HCT116 (cell line): Measurements from ENCODE around the gene CFAP298. TPM values are rescaled to one million over a fixed set of nuclear protein-coding genes. Genes with fewer than 3 reads are reported as not detected.
A peak's percentile ranks its signal among the peaks of the same experiment; 100 is the strongest.

ENCODE experiments used
- ATAC-seq: fragments of 200-7000 bp; cut with Tn5 transposase; 2 replicates; pipeline ENCODE4 v1.9.1; 2020; ENCODE audit warnings: mild to moderate bottlenecking, moderate library complexity
- BruUV-seq: library from RNA; stranded (reverse); fragments of 400-500 nt; replicated peaks from 2 replicates; lab custom pipeline; 2021; lab: Mats Ljungman, UMichigan
- CTCF ChIA-PET: fragments of 300-600 bp; sonication (Branson Sonifier 250); formaldehyde crosslinking; loops from one replicate; lab custom pipeline; 2021; ENCODE audit warnings: antibody characterized with exemption; lab: Charles Lee
- POLR2A ChIA-PET: fragments of 300-600, 350-600 bp; sonication (Branson Sonifier 250); formaldehyde crosslinking; loops from one replicate; lab custom pipeline; 2021; ENCODE audit warnings: antibody characterized with exemption; lab: Charles Lee
- RAD21 ChIA-PET, 2 experiments: fragments of 300-600 bp; sonication (Branson Sonifier 250); formaldehyde crosslinking; loops; one replicate each; lab custom pipeline; 2023; ENCODE audit warnings: low total read pairs in 2 of 2; ENCODE audit not compliant: uncharacterized antibody in 2 of 2, unreplicated experiment in 2 of 2, low non-redundant PET in 1 of 2; lab: Charles Lee
- DNase-seq: peaks from one replicate; pipeline ENCODE4 v3.0.0-alpha.2; 2010; ENCODE audit warnings: low read depth, low spot score
- H2AFZ ChIP-seq: fragments of 200-600 bp; shearing (Covaris generic), sonication (generic); 2 replicates; pipeline ENCODE4 v1.6.1; 2017; ENCODE audit warnings: low read depth, mixed run types, mixed read lengths, antibody characterized with exemption, low read length; ENCODE audit not compliant: poor library complexity, severe bottlenecking
- H3K27ac ChIP-seq: 2 replicates; pipeline ENCODE4 v1.5.1; 2012; ENCODE audit warnings: low read depth, low read length
- H3K27me3 ChIP-seq: fragments of 200-600 bp; sonication (generic); 2 replicates; pipeline ENCODE4 v1.6.1; 2016; ENCODE audit warnings: mixed run types, low read length, mixed read lengths; ENCODE audit not compliant: insufficient read depth
- H3K36me3 ChIP-seq, 2 experiments: fragments of 200-500 bp in 1 of 2; fragments of 200-600 bp in 1 of 2; sonication (Bioruptor generic) in 1 of 2; sonication (generic) in 1 of 2; 2 replicates each; pipeline versions ENCODE4 v1.5.1 to v1.6.1; 2014 to 2016; ENCODE audit warnings: low read length in 2 of 2, inconsistent platforms in 1 of 2, mixed read lengths in 1 of 2, mixed run types in 1 of 2; ENCODE audit not compliant: insufficient read depth in 2 of 2, control insufficient read depth in 1 of 2
- H3K4me1 ChIP-seq, 2 experiments: fragments of 200-600 bp in 1 of 2; sonication (generic) in 1 of 2; 2 replicates each; pipeline versions ENCODE4 v1.5.1 to v1.6.1; 2012 to 2017; ENCODE audit warnings: low read length in 2 of 2, inconsistent platforms in 1 of 2, mild to moderate bottlenecking in 1 of 2, mixed read lengths in 1 of 2, mixed run types in 1 of 2, moderate library complexity in 1 of 2; ENCODE audit not compliant: insufficient read depth in 2 of 2, control insufficient read depth in 1 of 2
- H3K4me2 ChIP-seq: fragments of 200-600 bp; sonication (generic); 2 replicates; pipeline ENCODE4 v1.6.1; 2017; ENCODE audit warnings: mixed run types, low read length, mixed read lengths
- H3K4me3 ChIP-seq, 2 experiments: fragments of 200-600 bp in 1 of 2; sonication (generic) in 1 of 2; replicated peaks in 1 of 2; 2 replicates each; pipeline ENCODE4 v1.5.1; 2011 to 2016; ENCODE audit warnings: low read length in 2 of 2, control low read depth in 1 of 2, low read depth in 1 of 2, mild to moderate bottlenecking in 1 of 2, mixed read lengths in 1 of 2, mixed run types in 1 of 2
- H3K79me2 ChIP-seq: fragments of 200-600 bp; sonication (generic); 2 replicates; pipeline ENCODE4 v1.6.1; 2017; ENCODE audit warnings: mild to moderate bottlenecking, mixed run types, low read length, moderate library complexity, mixed read lengths; ENCODE audit not compliant: insufficient read depth
- H3K9ac ChIP-seq: fragments of 200-600 bp; sonication (generic); 2 replicates; pipeline ENCODE4 v1.6.1; 2016; ENCODE audit warnings: low read length, mixed read lengths
- H3K9me2 ChIP-seq: fragments of 200-600 bp; sonication (generic), shearing (Covaris generic); 2 replicates; pipeline ENCODE4 v1.6.1; 2017; ENCODE audit warnings: mixed run types, mild to moderate bottlenecking, moderate library complexity; ENCODE audit not compliant: insufficient read depth
- H3K9me3 ChIP-seq, 2 experiments: fragments of 200-500 bp in 1 of 2; fragments of 200-600 bp in 1 of 2; sonication (Bioruptor generic) in 1 of 2; sonication (generic) in 1 of 2; 2 replicates each; pipeline ENCODE4 v1.6.1; 2014 to 2017; ENCODE audit warnings: low read length in 2 of 2, mixed read lengths in 2 of 2, inconsistent platforms in 1 of 2, low read depth in 1 of 2, mild to moderate bottlenecking in 1 of 2, mixed run types in 1 of 2, moderate library complexity in 1 of 2; ENCODE audit not compliant: control insufficient read depth in 1 of 2, insufficient read depth in 1 of 2
- H4K20me1 ChIP-seq: fragments of 200-600 bp; sonication (generic), shearing (Covaris generic); 2 replicates; pipeline ENCODE4 v1.6.1; 2017; ENCODE audit warnings: mixed run types, mild to moderate bottlenecking, moderate library complexity; ENCODE audit not compliant: insufficient read depth
- CBX3 ChIP-seq: IDR thresholded peaks from 2 replicates; pipeline ENCODE4 v1.6.1; 2012; ENCODE audit warnings: low read depth
- EZH2phosphoT487 ChIP-seq: fragments of 200-600 bp; IDR thresholded peaks from 2 replicates; pipeline ENCODE4 v1.6.1; 2018; ENCODE audit warnings: antibody characterized with exemption, borderline replicate concordance
- POLR2AphosphoS5 ChIP-seq: IDR thresholded peaks from 2 replicates; pipeline ENCODE4 v1.6.1; 2011; ENCODE audit warnings: mild to moderate bottlenecking, low read depth, low read length, moderate library complexity
- SIN3A ChIP-seq: IDR thresholded peaks from 2 replicates; pipeline ENCODE4 v1.6.1; 2012; ENCODE audit warnings: low read depth
- TCF7L2 ChIP-seq: IDR thresholded peaks from 2 replicates; pipeline ENCODE4 v1.7.0; 2011; ENCODE audit warnings: borderline replicate concordance, inconsistent platforms; ENCODE audit not compliant: insufficient read depth, insufficient read length; ENCODE audit errors: extremely low read depth
- YY1 ChIP-seq: IDR thresholded peaks from 2 replicates; pipeline ENCODE4 v1.6.1; 2011; ENCODE audit warnings: low read length, low read depth, moderate library complexity, mild to moderate bottlenecking; ENCODE audit not compliant: insufficient replicate concordance; ENCODE audit errors: extremely low read depth
- ZNF274 ChIP-seq: fragments of 200-500 bp; sonication (Bioruptor generic); IDR thresholded peaks from 2 replicates; pipeline ENCODE4 v1.6.1; 2014; ENCODE audit warnings: mild to moderate bottlenecking, low read depth, low read length, inconsistent platforms
- intact Hi-C: fragments of 100-400 bp; cut with micrococcal nuclease; formaldehyde crosslinking; loops from 2 replicates; pipeline ENCODE4 v1.10.0; 2022
- total RNA-seq: library from RNA; stranded (reverse); gene quantifications from one replicate; pipeline ENCODE4 v1.2.1, GENCODE V29; 2021; ENCODE audit not compliant: unreplicated experiment

Gene CFAP298
- total RNA-seq, 1 experiment from 2014 or later: 58.2 TPM

GRCh38 chr21:32602099-32602498 lies 10.1 kb downstream of the CFAP298 start:
- intact Hi-C loops: loop anchor here (5.0 kb wide), 1 partner anchor 735 kb away; no protein-coding TSS in a partner anchor

GRCh38 chr21:32599526-32599925 lies 12.7 kb downstream of the CFAP298 start:
- RAD21 ChIA-PET: no interaction called here
- intact Hi-C loops: no loop called here
- TF ChIP-seq TCF7L2: peak; percentile 37
- TF ChIP-seq EZH2phosphoT487: no peak
- no peak for TF ChIP-seq ZNF274
- Histone ChIP-seq H3K4me3 (no peak overlapping the region), H3K4me2 (no peak overlapping the region), H4K20me1 (no peaks in the 10 kb centered on the region), H3K27me3 (no peaks in the 10 kb centered on the region), H3K9me3 (no peaks in the 10 kb centered on the region), H3K79me2 (no peaks in the 10 kb centered on the region), H3K27ac (no peak overlapping the region), H3K9me2 (no peaks in the 10 kb centered on the region), H3K4me1 (peaks cover 3 to 14% of the 10 kb centered on the region in 2 experiments; a peak in 3 of 4 replicates), H3K9ac (no peak overlapping the region), H3K36me3 (peaks cover 31 to 35% of the 10 kb centered on the region in 2 experiments; a peak in 3 of 4 replicates), H2AFZ (no peak overlapping the region)
- BruUV-seq: no TSS peak
- CTCF ChIA-PET: interaction anchor here (1.1 to 6.5 kb wide), 2 partner anchors 13 to 197 kb away, joined by 4 to 68 read pairs; partner anchors contain the start of gene CFAP298
- DNase-seq (no peak), ATAC-seq (no peak)
- POLR2A ChIA-PET: no interaction called here

More at GRCh38 chr21:32602099-32602498, 10.1 kb downstream of the CFAP298 start:
- DNase-seq: no peak
- peaks cover 35 to 45% of the 10 kb centered on the region in 2 experiments; a peak in 3 of 4 replicates for H3K36me3 ChIP-seq
- H3K27me3 ChIP-seq: no peaks in the 10 kb centered on the region
- H4K20me1 ChIP-seq: no peaks in the 10 kb centered on the region
- H3K9me3 ChIP-seq: no peaks in the 10 kb centered on the region
- H3K9me2 ChIP-seq: no peaks in the 10 kb centered on the region
- CTCF ChIA-PET: interaction anchor here (1.1 to 6.5 kb wide), 13 partner anchors 8 to 878 kb away, joined by 3 to 68 read pairs (median 9); partner anchors contain the start of genes CFAP298, EVA1C and TMEM50B
- H3K4me2 ChIP-seq: no peak overlapping the region
- no peak for TF ChIP-seq YY1
- TF ChIP-seq CBX3: no peak
- no peak for TF ChIP-seq SIN3A
- no peak for TF ChIP-seq POLR2AphosphoS5
- peaks cover 3 to 8% of the 10 kb centered on the region in 2 experiments; a peak in 3 of 4 replicates for H3K4me1 ChIP-seq
- H3K27ac ChIP-seq: no peak overlapping the region
- BruUV-seq: no TSS peak
- H3K4me3 ChIP-seq: no peak overlapping the region
- no peaks in the 10 kb centered on the region for H3K79me2 ChIP-seq
- RAD21 ChIA-PET: interaction anchor here in 1 of 2 experiments (1.0 to 2.3 kb wide), 3 partner anchors 200 to 219 kb away, joined by 4 to 11 read pairs (median 5); partner anchors contain the start of gene URB1
- H3K9ac ChIP-seq: no peak overlapping the region
- POLR2A ChIA-PET: no interaction called here
- ATAC-seq: no peak
- no peak overlapping the region for H2AFZ ChIP-seq
